ENCODE measurements around the gene PRIM1.

Gene PRIM1

DNA sequence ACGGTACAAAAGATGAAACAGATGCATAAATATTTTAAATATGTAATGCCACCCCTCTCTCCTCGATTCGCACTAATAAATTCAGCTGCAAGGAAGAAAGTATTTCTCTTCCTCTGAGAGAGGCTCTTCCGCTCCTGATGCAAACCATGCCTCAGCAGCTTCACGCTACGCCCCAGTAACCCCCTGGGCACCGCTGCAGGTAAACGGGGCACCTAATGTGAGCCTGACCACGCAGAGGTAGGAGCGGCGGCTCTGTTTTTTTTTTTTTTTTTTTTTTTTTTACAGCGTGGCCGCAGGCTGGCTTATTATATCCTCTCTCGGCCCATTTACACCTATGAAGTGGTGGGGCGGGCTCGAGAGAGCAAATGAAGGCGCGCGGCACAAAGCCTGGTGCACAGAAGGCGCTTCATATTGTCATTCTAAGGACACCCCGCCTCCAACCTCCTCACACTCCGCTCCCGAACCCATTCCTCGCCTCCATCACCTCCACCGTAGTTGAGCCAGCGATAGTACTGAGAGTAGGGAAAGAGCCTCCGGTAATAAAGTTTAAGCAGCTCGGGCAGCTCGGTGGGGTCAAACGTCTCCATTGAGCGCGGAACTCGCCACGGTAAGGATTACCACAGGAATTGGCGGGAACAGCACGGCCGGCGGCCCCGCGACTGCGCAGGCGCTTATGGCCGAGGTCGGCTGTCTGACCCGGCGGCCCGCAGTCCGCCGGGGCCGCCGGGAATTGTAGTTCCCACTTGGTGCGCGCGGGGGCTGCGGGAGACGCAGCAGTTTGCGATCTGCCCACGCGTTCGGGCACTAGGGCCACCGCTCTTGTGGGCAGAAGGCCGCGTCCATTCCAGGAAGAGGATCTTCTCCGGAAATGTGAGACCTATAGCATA, at the start of gene PRIM1 (continued):
- TF ChIP-seq ZNF398 (tag by site-specific recombination; IDR thresholded peaks at IDR 0.05), result no peak
- 0 out of 2 replicates have a peak, but pooled peaks have one; percentile 25 for TF ChIP-seq KLF9 (tag by site-specific recombination; IDR thresholded peaks at IDR 0.05; ENCODE audit: low read depth)
- 0 out of 2 replicates have a peak, but pooled peaks have one; percentile 12 for TF ChIP-seq CTCF (tag by site-specific recombination; IDR thresholded peaks at IDR 0.05)
- TF ChIP-seq, protein P1, sequence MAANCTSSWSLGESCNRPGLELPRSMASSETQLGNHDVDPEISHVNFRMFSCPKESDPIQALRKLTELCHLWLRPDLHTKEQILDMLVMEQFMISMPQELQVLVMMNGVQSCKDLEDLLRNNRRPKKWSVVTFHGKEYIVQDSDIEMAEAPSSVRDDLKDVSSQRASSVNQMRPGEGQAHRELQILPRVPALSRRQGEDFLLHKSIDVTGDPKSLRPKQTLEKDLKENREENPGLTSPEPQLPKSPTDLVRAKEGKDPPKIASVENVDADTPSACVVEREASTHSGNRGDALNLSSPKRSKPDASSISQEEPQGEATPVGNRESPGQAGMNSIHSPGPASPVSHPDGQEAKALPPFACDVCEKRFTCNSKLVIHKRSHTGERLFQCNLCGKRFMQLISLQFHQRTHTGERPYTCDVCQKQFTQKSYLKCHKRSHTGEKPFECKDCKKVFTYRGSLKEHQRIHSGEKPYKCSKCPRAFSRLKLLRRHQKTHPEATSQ (tag by site-specific recombination; IDR thresholded peaks at IDR 0.05), result no peak
- no peak for TF ChIP-seq OVOL3 (tag by site-specific recombination; IDR thresholded peaks at IDR 0.05)
- TF ChIP-seq ZNF623 (tag by site-specific recombination; IDR thresholded peaks at IDR 0.05), result no peak
- no peak for TF ChIP-seq ZNF548 (tag by site-specific recombination; IDR thresholded peaks at IDR 0.05)
- TF ChIP-seq ZSCAN30 (tag by site-specific recombination; IDR thresholded peaks at IDR 0.05), result peak; percentile 77
- TF ChIP-seq ZNF837 (tag by site-specific recombination; IDR thresholded peaks at IDR 0.05), result no peak
- no peak for TF ChIP-seq ZNF404 (tag by site-specific recombination; IDR thresholded peaks at IDR 0.05)
- TF ChIP-seq KLF7 (tag by site-specific recombination; IDR thresholded peaks at IDR 0.05; ENCODE audit: borderline replicate concordance), result no peak
- TF ChIP-seq ZNF518A (tag by site-specific recombination; conservative IDR thresholded peaks at IDR 0.05; ENCODE audit: low read depth), result peak; percentile 12; the same call in 1 of the 2 replicates
- TF ChIP-seq, protein P2, sequence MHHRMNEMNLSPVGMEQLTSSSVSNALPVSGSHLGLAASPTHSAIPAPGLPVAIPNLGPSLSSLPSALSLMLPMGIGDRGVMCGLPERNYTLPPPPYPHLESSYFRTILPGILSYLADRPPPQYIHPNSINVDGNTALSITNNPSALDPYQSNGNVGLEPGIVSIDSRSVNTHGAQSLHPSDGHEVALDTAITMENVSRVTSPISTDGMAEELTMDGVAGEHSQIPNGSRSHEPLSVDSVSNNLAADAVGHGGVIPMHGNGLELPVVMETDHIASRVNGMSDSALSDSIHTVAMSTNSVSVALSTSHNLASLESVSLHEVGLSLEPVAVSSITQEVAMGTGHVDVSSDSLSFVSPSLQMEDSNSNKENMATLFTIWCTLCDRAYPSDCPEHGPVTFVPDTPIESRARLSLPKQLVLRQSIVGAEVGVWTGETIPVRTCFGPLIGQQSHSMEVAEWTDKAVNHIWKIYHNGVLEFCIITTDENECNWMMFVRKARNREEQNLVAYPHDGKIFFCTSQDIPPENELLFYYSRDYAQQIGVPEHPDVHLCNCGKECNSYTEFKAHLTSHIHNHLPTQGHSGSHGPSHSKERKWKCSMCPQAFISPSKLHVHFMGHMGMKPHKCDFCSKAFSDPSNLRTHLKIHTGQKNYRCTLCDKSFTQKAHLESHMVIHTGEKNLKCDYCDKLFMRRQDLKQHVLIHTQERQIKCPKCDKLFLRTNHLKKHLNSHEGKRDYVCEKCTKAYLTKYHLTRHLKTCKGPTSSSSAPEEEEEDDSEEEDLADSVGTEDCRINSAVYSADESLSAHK (tag by site-specific recombination; IDR thresholded peaks at IDR 0.05), result no peak
- no peak for TF ChIP-seq ZNF776 (tag by site-specific recombination; IDR thresholded peaks at IDR 0.05; ENCODE audit: borderline replicate concordance)
- TF ChIP-seq ZNF280C (tag by site-specific recombination; IDR thresholded peaks at IDR 0.05), result no peak
- TF ChIP-seq, protein P3, sequence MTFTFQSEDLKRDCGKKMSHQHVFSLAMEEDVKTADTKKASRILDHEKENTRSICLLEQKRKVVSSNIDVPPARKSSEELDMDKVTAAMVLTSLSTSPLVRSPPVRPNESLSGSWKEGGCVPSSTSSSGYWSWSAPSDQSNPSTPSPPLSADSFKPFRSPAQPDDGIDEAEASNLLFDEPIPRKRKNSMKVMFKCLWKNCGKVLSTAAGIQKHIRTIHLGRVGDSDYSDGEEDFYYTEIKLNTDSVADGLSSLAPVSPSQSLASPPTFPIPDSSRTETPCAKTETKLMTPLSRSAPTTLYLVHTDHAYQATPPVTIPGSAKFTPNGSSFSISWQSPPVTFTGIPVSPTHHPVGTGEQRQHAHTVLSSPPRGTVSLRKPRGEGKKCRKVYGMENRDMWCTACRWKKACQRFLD (tag by site-specific recombination; IDR thresholded peaks at IDR 0.05), result no peak
- no peak for TF ChIP-seq SALL2 (tag by site-specific recombination; IDR thresholded peaks at IDR 0.05; ENCODE audit: borderline replicate concordance)
- TF ChIP-seq ZNF354C (tag by site-specific recombination; IDR thresholded peaks at IDR 0.05; ENCODE audit: borderline replicate concordance, low read depth), result no peak
- TF ChIP-seq TCF7L2 (IDR thresholded peaks at IDR 0.05; ENCODE audit: borderline replicate concordance, low read depth, low read length), result no peak
- TF ChIP-seq ZNF549 (tag by site-specific recombination; IDR thresholded peaks at IDR 0.05), result no peak
